OCI-LY1 (cell line): ENCODE data around the gene OGFR.

Experiments used
- EZH2 ChIP-seq: fragments of 200-600 bp; sonication (generic), shearing (Covaris generic); IDR thresholded peaks from 2 replicates; pipeline ENCODE4 v1.8.0; 2017; ENCODE audit warnings: borderline replicate concordance, mixed run types, mild to moderate bottlenecking, antibody characterized with exemption, low read length, moderate library complexity, mixed read lengths
- TF ChIP-seq, protein P1 (sequence below): fragments of 200-600 bp; sonication (generic), shearing (Covaris generic); IDR thresholded peaks from 2 replicates; pipeline ENCODE4 v1.5.1; 2017; ENCODE audit warnings: mild to moderate bottlenecking, antibody characterized with exemption, low read length, moderate library complexity, mixed read lengths

DNA sequence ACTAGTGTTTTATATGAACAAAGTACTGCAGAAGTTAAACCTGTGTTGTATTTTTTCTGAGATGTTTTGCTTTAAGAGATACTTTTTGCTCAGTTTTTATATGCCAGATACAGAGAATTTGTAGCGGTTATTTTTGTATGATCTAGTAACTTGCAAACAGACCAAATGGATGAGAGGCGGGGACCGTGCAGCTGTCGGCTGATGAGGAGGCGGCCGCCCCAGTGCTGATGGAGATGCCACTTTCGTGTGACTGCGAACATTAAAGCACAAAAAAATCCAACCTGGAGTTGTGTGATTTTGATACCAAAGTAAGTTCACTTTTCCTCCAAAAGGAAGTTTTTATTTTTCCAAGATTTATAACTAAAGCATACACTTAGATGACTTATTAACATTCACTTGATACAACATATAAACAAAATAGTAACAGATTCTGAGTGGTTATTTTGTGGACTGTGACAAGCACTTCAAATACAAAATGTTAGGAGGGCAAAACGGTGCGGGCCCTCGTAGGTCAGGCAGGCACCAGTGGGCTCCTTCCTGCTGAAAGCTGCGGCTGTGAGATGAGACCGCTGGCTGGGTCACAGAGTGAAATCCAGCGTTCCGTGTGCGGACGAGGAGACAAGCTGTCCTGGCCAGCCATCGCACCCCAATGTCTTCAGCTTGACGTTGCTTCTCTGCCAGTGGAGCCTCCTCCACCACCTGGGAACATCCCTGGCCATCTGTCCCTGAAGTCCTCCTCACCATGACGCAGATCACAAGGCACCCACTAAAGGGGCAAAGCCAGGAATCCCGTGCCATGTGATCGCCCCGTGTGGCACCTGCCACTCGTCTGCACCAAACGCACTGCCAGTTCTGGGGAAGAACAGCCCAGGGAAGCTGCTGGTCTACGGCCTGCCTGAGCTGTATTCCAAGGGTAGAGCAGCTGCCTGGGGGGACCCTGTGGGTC, 4.0 kb upstream of the OGFR start:
- TF ChIP-seq, protein P1, sequence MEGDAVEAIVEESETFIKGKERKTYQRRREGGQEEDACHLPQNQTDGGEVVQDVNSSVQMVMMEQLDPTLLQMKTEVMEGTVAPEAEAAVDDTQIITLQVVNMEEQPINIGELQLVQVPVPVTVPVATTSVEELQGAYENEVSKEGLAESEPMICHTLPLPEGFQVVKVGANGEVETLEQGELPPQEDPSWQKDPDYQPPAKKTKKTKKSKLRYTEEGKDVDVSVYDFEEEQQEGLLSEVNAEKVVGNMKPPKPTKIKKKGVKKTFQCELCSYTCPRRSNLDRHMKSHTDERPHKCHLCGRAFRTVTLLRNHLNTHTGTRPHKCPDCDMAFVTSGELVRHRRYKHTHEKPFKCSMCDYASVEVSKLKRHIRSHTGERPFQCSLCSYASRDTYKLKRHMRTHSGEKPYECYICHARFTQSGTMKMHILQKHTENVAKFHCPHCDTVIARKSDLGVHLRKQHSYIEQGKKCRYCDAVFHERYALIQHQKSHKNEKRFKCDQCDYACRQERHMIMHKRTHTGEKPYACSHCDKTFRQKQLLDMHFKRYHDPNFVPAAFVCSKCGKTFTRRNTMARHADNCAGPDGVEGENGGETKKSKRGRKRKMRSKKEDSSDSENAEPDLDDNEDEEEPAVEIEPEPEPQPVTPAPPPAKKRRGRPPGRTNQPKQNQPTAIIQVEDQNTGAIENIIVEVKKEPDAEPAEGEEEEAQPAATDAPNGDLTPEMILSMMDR = no peak
- no peak for TF ChIP-seq EZH2
